Activated B cell treated with CpG ODN at 0.5 μM for 24 hours (primary cell): ENCODE measurements around the gene NHERF1. TPM values are rescaled to one million over a fixed set of nuclear protein-coding genes. Genes with fewer than 3 reads are reported as not detected.
A peak's percentile ranks its signal among the peaks of the same experiment; 100 is the strongest.

ENCODE experiments used
- ATAC-seq: fragments of 200-7000 bp; cut with Tn5 transposase; one replicate; pipeline ENCODE4 v1.10.0; 2021; ENCODE audit warnings: low read depth, mild to moderate bottlenecking, moderate library complexity
- CTCF ChIA-PET: fragments of 350-600 bp; sonication (Branson Sonifier 250); formaldehyde crosslinking; loops from one replicate; lab custom pipeline; 2021; ENCODE audit warnings: antibody characterized with exemption; lab: Charles Lee
- POLR2A ChIA-PET: fragments of 350-600 bp; sonication (Branson Sonifier 250); formaldehyde crosslinking; loops from one replicate; lab custom pipeline; 2021; ENCODE audit warnings: antibody characterized with exemption; lab: Charles Lee
- DNase-seq: peaks from one replicate; pipeline ENCODE4 v3.0.0; 2022
- H3K27ac Mint-ChIP-seq: one replicate; pipeline ENCODE4 v1.8.0; 2020; ENCODE audit warnings: mixed read lengths
- H3K27me3 Mint-ChIP-seq: one replicate; pipeline ENCODE4 v1.8.0; 2021; ENCODE audit warnings: mixed read lengths
- H3K36me3 Mint-ChIP-seq: one replicate; pipeline ENCODE4 v1.8.0; 2021; ENCODE audit warnings: low read depth, mixed read lengths
- H3K4me1 Mint-ChIP-seq: one replicate; pipeline ENCODE4 v1.8.0; 2021; ENCODE audit warnings: mixed read lengths
- H3K4me3 Mint-ChIP-seq: one replicate; pipeline ENCODE4 v1.8.0; 2020; ENCODE audit warnings: mild to moderate bottlenecking, mixed read lengths
- H3K9me3 Mint-ChIP-seq: one replicate; pipeline ENCODE4 v1.8.0; 2020; ENCODE audit warnings: mixed read lengths
- intact Hi-C: fragments of 100-400 bp; cut with micrococcal nuclease; formaldehyde crosslinking; loops from one replicate; pipeline ENCODE4 v1.15.1; 2024
- total RNA-seq: library from RNA; stranded (reverse); gene quantifications from 2 replicates; pipeline ENCODE4 v1.2.3, GENCODE V29; 2022
- TF ChIP-seq, protein P1 (sequence below): fragments of 200-600 bp; IDR thresholded peaks from one replicate; pipeline ENCODE4 v1.8.0; 2022; ENCODE audit warnings: antibody characterized with exemption, mild to moderate bottlenecking

NHERF1 gene
- total RNA-seq, 1 donor from 2014 or later, result 34.5 TPM

DNA sequence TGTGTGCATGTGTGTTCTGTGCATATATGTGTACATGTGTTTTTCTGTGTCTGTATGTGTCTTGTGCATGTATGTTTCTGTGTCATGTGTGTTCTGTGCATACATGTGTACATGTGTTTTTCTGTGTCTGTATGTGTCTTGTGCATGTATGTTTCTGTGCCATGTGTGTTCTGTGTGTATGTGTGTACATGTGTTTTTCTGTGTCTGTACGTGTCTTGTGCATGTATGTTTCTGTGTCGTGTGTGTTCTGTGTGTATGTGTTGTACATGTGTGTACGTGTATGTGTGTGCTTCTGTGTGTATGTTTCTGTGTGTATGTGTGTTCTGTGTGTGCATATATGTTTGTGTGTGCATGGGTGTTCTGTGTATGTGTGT is 19.7 kb upstream of the NHERF1 start:
- Mint-ChIP-seq H3K4me3 (no peak overlapping the region), H3K36me3 (no peaks in the 10 kb centered on the region), H3K27ac (no peak overlapping the region), H3K9me3 (no peaks in the 10 kb centered on the region), H3K4me1 (peaks cover 15% of the 10 kb centered on the region), H3K27me3 (no peaks in the 10 kb centered on the region)
- CTCF ChIA-PET, result interaction anchor here (1.4 kb wide), 1 partner anchor 72 kb away, joined by 5 read pairs; no protein-coding TSS in a partner anchor
- ATAC-seq (no peak), DNase-seq (no peak)
- POLR2A ChIA-PET, result no interaction called here
- intact Hi-C loops, result no loop called here
- TF ChIP-seq, protein P1, sequence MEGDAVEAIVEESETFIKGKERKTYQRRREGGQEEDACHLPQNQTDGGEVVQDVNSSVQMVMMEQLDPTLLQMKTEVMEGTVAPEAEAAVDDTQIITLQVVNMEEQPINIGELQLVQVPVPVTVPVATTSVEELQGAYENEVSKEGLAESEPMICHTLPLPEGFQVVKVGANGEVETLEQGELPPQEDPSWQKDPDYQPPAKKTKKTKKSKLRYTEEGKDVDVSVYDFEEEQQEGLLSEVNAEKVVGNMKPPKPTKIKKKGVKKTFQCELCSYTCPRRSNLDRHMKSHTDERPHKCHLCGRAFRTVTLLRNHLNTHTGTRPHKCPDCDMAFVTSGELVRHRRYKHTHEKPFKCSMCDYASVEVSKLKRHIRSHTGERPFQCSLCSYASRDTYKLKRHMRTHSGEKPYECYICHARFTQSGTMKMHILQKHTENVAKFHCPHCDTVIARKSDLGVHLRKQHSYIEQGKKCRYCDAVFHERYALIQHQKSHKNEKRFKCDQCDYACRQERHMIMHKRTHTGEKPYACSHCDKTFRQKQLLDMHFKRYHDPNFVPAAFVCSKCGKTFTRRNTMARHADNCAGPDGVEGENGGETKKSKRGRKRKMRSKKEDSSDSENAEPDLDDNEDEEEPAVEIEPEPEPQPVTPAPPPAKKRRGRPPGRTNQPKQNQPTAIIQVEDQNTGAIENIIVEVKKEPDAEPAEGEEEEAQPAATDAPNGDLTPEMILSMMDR, result no peak

DNA sequence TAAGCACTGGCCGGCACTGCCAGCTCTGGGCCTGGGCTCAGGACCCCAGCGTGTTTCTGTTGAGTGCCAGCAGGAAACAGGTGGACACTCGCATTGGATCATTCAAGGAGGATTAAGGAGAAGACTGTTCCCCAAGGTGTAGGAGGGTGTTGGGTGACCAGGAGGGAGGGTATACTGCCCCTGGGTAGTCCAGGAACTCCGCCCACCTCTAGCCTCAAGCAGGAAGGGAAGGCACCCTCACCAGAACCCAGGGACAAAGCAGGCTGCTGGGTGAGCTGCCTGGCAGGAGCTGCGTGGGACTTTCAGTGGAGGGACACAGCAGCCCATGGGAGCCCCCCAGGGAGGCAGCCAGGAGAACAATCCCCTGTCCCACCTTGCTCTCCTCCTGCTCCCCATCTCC is 19.1 kb upstream of the NHERF1 start:
- DNase-seq, result no peak
- intact Hi-C loops, result no loop called here
- TF ChIP-seq, protein P1, result no peak
- ChIA-PET POLR2A (interaction anchor here (0.8 kb wide), 1 partner anchor 12 kb away, joined by 3 read pairs; no protein-coding TSS in a partner anchor), CTCF (interaction anchor here (1.4 kb wide), 1 partner anchor 72 kb away, joined by 5 read pairs; no protein-coding TSS in a partner anchor)
- ATAC-seq, result no peak
- Mint-ChIP-seq H3K4me3 (no peak overlapping the region), H3K27ac (no peak overlapping the region), H3K27me3 (no peaks in the 10 kb centered on the region), H3K36me3 (no peaks in the 10 kb centered on the region), H3K4me1 (peaks cover 15% of the 10 kb centered on the region), H3K9me3 (no peaks in the 10 kb centered on the region)

DNA sequence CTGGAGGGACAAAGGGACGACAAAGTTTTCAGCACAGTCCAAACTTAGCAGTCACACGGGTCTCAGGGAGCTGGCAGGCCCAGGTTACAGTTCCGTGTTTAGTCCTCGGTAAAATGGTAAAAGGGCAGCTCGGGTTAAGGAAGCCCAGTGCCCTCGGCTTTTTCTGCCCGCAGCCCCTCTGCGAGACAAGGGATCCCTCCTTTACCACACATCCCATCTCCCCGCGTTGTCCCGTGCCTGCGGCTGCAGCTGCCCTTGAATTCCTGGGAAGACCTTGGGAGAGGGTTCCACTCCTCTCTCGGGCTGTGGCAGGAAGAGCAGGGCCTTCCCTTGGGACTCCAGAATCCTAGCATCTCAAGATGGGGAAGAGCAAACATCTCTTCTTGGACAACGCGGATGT is 18.6 kb upstream of the NHERF1 start:
- Mint-ChIP-seq H3K4me3 (no peak overlapping the region), H3K27ac (no peak overlapping the region), H3K36me3 (no peaks in the 10 kb centered on the region), H3K27me3 (no peaks in the 10 kb centered on the region), H3K4me1 (peaks cover 15% of the 10 kb centered on the region), H3K9me3 (no peaks in the 10 kb centered on the region)
- CTCF ChIA-PET, result interaction anchor here (1.4 kb wide), 1 partner anchor 73 kb away, joined by 5 read pairs; no protein-coding TSS in a partner anchor
- ATAC-seq, result no peak
- no peak for DNase-seq
- POLR2A ChIA-PET, result interaction anchor here (0.8 kb wide), 1 partner anchor 12 kb away, joined by 3 read pairs; no protein-coding TSS in a partner anchor
- intact Hi-C loops, result loop anchor here (10.0 kb wide), 1 partner anchor 295 kb away; the partner anchor contains the start of gene GPRC5C
- TF ChIP-seq, protein P1, result no peak

DNA sequence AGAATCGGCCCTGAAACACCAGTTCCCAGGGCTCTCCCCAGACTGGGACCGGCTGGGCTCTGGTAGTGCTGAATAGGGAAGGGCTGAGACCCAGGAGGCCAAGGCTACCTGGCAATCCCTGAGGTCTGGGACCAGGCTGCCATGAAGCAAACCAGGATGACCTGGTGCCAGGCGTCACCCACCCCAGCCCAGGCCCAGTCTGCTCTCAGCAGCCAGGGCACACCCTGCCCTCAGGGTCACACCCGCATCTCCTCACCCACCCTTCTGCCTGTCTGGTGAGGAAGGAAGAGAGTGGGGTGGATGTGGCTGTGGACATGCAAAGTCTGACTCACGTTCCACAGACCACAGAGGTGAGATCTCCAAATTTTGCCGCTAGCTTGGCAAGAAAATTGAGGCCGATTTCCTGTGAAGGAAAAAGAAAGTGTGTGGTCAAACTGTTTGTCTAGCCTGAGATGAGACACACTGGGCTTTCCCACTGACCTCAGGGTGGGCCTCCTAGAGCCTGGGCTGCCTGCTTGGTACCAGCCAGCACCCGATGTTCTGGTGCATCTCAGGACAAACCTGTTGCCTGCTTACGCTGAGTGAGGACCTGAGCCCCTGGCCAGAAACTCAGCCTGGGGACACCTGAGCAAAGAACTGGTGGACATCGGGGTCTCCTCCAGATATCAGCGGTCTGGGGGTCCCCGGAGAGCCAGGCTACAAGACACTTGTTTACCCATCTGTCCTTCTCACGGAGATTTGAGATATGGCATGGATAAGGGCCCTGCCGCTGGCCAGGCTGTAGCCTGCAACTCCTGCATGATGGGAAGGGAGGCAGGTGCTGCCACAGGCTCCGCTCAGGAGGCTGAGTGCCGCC is 17.7 kb upstream of the NHERF1 start:
- H3K27ac Mint-ChIP-seq, result no peak overlapping the region
- ChIA-PET CTCF (no interaction called here), POLR2A (interaction anchor here (0.8 kb wide), 1 partner anchor 11 kb away, joined by 3 read pairs; no protein-coding TSS in a partner anchor)
- ATAC-seq (peak; percentile 73), DNase-seq (no peak)
- no peak overlapping the region for H3K4me3 Mint-ChIP-seq
- no peaks in the 10 kb centered on the region for H3K27me3 Mint-ChIP-seq
- peaks cover 15% of the 10 kb centered on the region for H3K4me1 Mint-ChIP-seq
- TF ChIP-seq, protein P1, result no peak
- intact Hi-C loops, result loop anchor here (10.0 kb wide), 1 partner anchor 296 kb away; the partner anchor contains the start of gene GPRC5C
- no peaks in the 10 kb centered on the region for H3K36me3 Mint-ChIP-seq
- no peaks in the 10 kb centered on the region for H3K9me3 Mint-ChIP-seq

DNA sequence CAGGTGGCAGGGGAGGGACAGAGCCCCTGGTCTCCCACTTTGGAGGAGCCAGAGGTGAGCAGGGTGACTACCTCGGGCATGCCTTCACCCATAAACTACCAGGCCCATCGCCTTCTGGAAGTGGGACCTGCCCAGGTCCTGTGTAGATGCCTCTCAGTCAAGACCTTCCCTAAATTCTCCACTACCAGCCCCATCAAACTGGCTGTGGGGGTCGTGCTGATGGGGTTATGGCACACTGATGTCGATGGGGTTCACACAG is 17.2 kb upstream of the NHERF1 start:
- ATAC-seq (no peak), DNase-seq (no peak)
- Mint-ChIP-seq H3K9me3 (no peaks in the 10 kb centered on the region), H3K36me3 (no peaks in the 10 kb centered on the region), H3K4me3 (no peak overlapping the region), H3K4me1 (peaks cover 17% of the 10 kb centered on the region), H3K27me3 (no peaks in the 10 kb centered on the region), H3K27ac (no peak overlapping the region)
- ChIA-PET CTCF (no interaction called here), POLR2A (interaction anchor here (0.7 kb wide), 1 partner anchor 525 kb away, joined by 4 read pairs; no protein-coding TSS in a partner anchor)
- TF ChIP-seq, protein P1, result no peak
- intact Hi-C loops, result loop anchor here (10.0 kb wide), 1 partner anchor 296 kb away; the partner anchor contains the start of gene GPRC5C
